Sigmoid colon (tissue), 4 donors: Measurements from ENCODE around the gene C1orf198.

Experiments
- EP300 ChIP-seq, 4 donors: sonication (generic); formaldehyde crosslinking; IDR thresholded peaks; one replicate each; pipeline ENCODE4 v1.6.1; 2017; ENCODE audit warnings: antibody characterized with exemption in 4 of 4
- POLR2A ChIP-seq, 2 donors: fragments of 450-650 bp; IDR thresholded peaks; one replicate each; pipeline ENCODE4 v1.6.1; 2016; ENCODE audit warnings: antibody characterized with exemption in 2 of 2, mild to moderate bottlenecking in 2 of 2, moderate library complexity in 2 of 2
- POLR2AphosphoS5 ChIP-seq, 4 donors: sonication (generic); formaldehyde crosslinking; IDR thresholded peaks; one replicate each; pipeline ENCODE4 v1.6.1; 2017; ENCODE audit warnings: antibody characterized with exemption in 4 of 4
- TF ChIP-seq, protein P1 (sequence below), 4 experiments: fragments of 450-650 bp in 3 of 4; fragments of 200-600 bp in 1 of 4; IDR thresholded peaks; one replicate each; pipeline ENCODE4 v1.5.1; 2016 to 2019; ENCODE audit warnings: antibody characterized with exemption in 4 of 4, mild to moderate bottlenecking in 3 of 4, moderate library complexity in 2 of 4

DNA sequence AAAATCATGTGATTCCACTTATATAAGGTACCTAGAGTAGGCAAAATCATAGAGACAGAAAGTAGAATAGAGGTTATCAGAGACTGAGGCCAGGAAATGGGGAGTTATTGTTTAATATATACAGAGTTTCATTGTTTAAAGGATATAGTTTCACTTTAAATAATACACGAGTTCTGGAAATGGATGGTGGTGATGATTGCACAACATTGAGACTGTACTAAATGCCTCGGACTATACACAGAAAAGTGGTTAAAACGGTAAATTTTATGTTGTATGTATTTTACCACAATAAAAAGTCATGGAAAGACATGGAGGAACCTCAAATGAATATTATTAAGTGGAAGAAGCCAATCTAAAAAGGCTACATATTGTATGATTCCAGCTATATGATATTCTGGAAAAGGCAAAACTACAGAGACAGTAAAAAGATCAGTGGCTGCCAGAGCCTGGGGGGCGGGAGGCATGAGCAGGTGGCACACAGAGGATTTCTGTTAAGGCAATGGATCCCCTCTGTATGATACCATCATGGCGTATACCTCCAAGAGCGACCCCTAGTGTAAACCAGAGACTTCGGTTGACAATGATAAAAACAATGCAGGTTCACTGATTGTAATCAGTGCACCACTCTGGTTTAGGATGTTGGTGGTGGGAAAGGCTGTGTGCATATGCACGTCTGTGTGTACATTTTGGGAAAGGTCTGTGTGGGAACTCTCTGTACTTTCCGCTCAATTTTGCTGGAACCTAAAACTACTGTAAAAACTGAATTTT is 7.5 kb downstream of the C1orf198 start:
- TF ChIP-seq, protein P1, sequence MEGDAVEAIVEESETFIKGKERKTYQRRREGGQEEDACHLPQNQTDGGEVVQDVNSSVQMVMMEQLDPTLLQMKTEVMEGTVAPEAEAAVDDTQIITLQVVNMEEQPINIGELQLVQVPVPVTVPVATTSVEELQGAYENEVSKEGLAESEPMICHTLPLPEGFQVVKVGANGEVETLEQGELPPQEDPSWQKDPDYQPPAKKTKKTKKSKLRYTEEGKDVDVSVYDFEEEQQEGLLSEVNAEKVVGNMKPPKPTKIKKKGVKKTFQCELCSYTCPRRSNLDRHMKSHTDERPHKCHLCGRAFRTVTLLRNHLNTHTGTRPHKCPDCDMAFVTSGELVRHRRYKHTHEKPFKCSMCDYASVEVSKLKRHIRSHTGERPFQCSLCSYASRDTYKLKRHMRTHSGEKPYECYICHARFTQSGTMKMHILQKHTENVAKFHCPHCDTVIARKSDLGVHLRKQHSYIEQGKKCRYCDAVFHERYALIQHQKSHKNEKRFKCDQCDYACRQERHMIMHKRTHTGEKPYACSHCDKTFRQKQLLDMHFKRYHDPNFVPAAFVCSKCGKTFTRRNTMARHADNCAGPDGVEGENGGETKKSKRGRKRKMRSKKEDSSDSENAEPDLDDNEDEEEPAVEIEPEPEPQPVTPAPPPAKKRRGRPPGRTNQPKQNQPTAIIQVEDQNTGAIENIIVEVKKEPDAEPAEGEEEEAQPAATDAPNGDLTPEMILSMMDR (IDR thresholded peaks at IDR 0.05), result no peak
- TF ChIP-seq POLR2A (IDR thresholded peaks at IDR 0.05), result no peak
- TF ChIP-seq POLR2AphosphoS5 (IDR thresholded peaks at IDR 0.05), result no peak
- TF ChIP-seq EP300 (IDR thresholded peaks at IDR 0.05), result no peak
